CD4-positive, alpha-beta T cell treated with Interleukin-15 for 1 hour (primary cell): ENCODE data around the gene SLC11A1.

ENCODE experiments used
- DNase-seq: peaks from one replicate; pipeline ENCODE4 v3.0.0-alpha.2; 2020

Gene SLC11A1

GRCh38 chr2:218405746-218406208, 23.7 kb downstream of the SLC11A1 start:
- no peak for DNase-seq

GRCh38 chr2:218406209-218406948, 24.3 kb downstream of the SLC11A1 start:
- peak; percentile 93 for DNase-seq

DNA sequence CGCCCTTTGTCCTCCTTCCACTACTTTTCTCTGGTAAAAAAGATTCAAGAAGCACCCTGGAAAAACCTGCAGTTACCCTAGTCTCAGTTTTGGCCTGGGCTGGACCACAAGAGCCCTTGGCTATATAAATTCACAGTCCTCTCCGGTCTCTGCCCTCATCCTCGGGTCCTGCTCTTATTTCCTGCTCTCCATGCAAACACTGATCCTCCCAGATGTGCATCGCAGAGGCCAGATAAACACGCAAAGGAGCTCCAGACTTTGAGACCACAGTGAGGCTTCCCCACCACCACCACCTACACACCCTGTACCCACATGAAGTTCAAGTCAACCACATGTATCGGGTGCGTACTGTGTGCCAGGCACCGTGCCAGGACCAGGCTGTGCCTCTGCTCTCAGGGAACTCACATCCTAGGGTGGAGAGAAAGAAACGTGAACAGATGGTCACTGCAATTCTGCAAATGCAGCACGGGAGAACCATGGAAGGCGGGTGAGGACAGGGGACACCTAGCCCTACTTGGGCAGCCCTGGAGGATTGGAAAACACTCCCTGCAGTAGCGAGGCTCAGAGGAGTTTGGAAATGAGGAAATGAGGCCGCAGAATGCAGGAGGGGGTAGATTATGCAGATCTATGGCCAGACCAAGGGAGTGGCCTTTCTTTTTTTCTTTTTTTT, 25.0 kb downstream of the SLC11A1 start:
- DNase-seq: peak; percentile 73

GRCh38 chr2:218407717-218408116, 25.6 kb downstream of the SLC11A1 start:
- DNase-seq: no peak

- no peak for DNase-seq
Measured at GRCh38 chr2:218418321-218418716, 36.2 kb downstream of the SLC11A1 start.

DNA sequence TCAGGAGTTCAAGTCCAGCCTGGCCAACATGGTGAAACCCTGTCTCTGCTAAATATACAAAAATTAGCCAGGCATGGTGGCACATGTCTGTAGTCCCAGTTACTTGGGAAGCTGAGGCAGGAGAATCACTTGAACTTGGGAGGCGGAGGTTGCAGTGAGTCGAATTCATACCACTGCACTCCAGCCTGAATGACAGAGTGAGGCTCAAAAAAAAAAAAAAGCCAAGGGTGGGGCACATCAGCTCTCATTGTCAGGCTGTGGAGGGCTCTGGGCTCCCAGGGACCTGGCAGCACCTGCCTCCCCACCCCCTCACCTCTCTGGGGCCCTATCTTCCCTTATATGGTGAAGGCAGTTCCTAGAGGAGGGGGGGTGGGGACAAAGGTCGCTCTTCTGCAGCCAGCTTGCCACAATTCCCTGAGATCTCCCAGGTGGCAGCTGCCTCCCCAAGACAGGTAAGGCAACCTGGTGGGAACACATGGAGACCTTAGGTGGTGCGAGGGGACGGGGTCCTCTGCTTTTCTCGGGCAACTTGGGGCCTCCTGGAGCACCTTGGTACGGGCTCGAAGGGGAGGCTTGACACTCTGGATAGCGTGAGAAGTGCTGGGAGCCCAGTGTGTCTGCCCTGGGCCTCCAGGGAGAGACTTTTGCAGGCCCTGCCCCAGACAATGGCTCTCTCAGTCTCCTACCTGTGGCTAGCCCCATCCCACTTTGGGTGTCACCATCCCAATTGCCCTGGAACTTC, 36.8 kb downstream of the SLC11A1 start, which contains the start of gene VIL1:
TSS of gene VIL1 (plus strand) at position 407 of the 742 bp plus-strand sequence. CDS start 4,656 bp downstream, outside the sequence.
- DNase-seq: no peak

DNA sequence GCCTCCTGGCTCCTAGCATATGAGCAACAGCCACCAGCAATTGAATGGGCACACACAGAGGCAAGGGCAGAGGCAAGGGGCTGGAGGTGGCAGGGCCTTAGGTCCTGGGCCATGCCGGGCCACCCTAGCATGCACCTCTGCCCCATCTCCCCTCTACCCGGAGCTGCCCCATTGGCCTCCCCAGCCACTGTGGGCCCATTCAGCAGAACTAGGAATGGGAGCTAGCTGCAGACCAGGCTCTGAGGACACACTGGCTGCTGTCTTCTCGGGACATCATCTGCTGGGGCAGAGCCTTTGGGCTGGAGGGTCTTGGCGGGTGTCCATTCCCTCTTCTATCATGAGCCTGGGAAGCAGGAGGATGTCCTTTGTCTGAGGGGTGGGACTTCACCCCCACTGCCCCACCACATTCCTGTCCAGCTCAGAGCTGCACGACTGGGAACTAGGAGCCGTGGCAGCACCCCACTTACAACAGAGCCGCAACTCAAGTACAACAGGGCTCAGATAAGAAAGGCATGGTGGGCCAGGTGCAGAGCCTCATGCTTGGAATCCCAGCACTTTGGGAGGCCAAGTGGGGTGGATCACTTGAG, 37.6 kb downstream of the SLC11A1 start:
- no peak for DNase-seq

- no peak for DNase-seq
Measured at GRCh38 chr2:218421027-218421426, 39.0 kb downstream of the SLC11A1 start.

GRCh38 chr2:218422403-218423086, 40.5 kb downstream of the SLC11A1 start:
- DNase-seq: no peak

DNA sequence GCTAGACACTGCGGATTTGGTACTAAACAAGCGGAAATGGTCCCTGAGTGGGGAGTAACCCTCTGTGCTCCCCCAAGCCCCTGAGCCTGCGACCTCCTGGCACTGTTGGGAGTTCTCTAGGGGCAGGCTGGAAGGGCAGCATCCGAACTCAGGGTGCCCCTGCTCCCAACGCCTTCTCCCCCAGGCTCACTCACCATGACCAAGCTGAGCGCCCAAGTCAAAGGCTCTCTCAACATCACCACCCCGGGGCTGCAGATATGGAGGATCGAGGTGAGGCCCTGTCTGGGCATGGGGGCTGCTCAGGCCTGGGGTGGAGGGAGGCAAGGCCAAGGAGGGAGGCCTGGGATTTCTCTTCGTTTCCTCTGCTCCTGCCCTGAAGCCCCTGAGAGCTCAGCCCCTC, 41.5 kb downstream of the SLC11A1 start:
- no peak for DNase-seq

DNA sequence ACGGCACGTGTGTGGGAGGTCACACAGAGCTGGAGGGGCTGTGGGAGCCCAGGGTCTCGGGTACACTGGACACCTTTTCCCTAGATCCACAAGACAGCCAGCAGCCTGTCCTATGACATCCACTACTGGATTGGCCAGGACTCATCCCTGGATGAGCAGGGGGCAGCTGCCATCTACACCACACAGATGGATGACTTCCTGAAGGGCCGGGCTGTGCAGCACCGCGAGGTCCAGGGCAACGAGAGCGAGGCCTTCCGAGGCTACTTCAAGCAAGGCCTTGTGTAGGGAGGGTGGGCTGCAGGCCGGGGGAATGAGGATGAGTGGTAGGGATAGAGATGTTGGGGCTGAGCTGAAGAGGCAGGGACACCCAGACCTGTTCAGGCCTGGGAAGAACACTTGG, 43.5 kb downstream of the SLC11A1 start:
- DNase-seq: no peak

DNA sequence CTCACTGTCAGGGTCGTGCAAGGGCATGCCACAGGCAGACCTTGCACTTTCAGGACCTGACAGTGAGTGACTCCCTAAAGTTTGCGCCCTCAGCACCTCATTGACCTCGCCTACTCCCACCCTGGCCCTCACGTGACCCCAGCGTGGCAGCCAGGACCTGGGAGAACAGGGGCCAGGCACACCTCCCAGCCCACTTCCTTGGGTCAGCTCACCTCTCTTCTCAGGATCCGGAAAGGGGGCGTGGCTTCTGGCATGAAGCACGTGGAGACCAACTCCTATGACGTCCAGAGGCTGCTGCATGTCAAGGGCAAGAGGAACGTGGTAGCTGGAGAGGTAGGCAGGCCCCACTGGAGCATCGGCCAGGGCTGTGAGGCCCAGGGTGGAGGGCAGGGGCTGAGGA, 45.7 kb downstream of the SLC11A1 start:
- no peak for DNase-seq

GRCh38 chr2:218428846-218429558, 46.9 kb downstream of the SLC11A1 start:
- DNase-seq: no peak

- no peak for DNase-seq
Measured at GRCh38 chr2:218429911-218430692, 48.0 kb downstream of the SLC11A1 start.

DNA sequence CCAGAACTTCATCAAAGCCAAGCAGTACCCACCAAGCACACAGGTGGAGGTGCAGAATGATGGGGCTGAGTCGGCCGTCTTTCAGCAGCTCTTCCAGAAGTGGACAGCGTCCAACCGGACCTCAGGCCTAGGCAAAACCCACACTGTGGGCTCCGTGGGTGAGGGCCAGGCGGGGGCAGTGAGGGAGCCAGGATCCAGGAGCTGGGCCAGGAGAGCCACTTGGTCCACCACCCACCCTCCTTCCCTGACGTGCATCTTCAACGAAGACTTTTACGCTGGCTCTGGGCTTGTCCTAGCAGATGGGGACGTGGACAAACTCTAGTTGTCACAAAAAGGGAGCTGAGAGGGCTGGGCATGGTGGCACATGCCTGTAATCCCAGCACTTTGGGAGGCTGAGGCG, 48.6 kb downstream of the SLC11A1 start:
- no peak for DNase-seq

GRCh38 chr2:218431878-218432277, 49.8 kb downstream of the SLC11A1 start:
- DNase-seq: no peak

- DNase-seq: no peak
Measured at GRCh38 chr2:218432676-218433365, 50.7 kb downstream of the SLC11A1 start.

DNA sequence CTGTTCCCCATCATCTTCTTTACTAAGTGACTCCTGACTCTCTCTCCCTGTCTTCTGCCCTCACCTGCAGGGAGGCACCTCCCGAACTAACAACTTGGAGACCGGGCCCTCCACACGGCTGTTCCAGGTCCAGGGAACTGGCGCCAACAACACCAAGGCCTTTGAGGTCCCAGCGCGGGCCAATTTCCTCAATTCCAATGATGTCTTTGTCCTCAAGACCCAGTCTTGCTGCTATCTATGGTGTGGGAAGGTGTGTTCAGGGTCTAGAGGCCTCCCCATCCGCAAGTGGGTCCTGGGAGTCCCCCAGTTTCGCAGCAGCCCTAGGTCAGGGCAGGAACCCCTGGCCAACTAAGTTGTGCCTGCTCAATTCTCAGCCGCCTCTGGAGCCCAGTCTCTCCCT, 52.4 kb downstream of the SLC11A1 start:
- no peak for DNase-seq

- DNase-seq: no peak
Measured at GRCh38 chr2:218435003-218435982, 53.2 kb downstream of the SLC11A1 start.
